Right lobe of liver (tissue), 6 donors: ENCODE measurements around the gene TP53TG3D. TPM values are rescaled to one million over a fixed set of nuclear protein-coding genes. Genes with fewer than 3 reads are reported as not detected.
"Not testable (repeated sequence)": the region's sequence is repeated elsewhere in the genome, so short reads cannot be mapped to it uniquely, and the experiment has no call there.

Experiments
- ATAC-seq, 4 donors: fragments of 200-7000 bp; cut with Tn5 transposase; one replicate each; pipeline ENCODE4 v1.9.1; 2020; ENCODE audit warnings: mild to moderate bottlenecking in 4 of 4, moderate library complexity in 4 of 4
- DNase-seq, 3 donors: peaks; one replicate each; pipeline ENCODE4 v3.0.0-alpha.2; 2020
- H3K27ac ChIP-seq, 3 donors: fragments of 200-600 bp; one replicate each; pipeline ENCODE4 v1.8.0; 2022
- H3K27me3 ChIP-seq, 2 donors: fragments of 200-600 bp; one replicate each; pipeline ENCODE4 v1.8.0; 2022
- H3K36me3 ChIP-seq, 4 donors: fragments of 200-600 bp; sonication (generic) in 1 of 4; one replicate each; pipeline versions ENCODE4 v1.5.1 to v1.8.0; 2017 to 2022; ENCODE audit warnings: control low read depth in 1 of 4
- H3K4me1 ChIP-seq, 4 donors: fragments of 200-600 bp; sonication (generic) in 1 of 4; one replicate each; pipeline versions ENCODE4 v1.5.1 to v1.8.0; 2017 to 2022; ENCODE audit warnings: control low read depth in 1 of 4
- H3K4me3 ChIP-seq, 3 donors: fragments of 200-600 bp; one replicate each; pipeline ENCODE4 v1.8.0; 2022
- H3K9me3 ChIP-seq, 4 donors: fragments of 200-600 bp; sonication (generic) in 1 of 4; one replicate each; pipeline versions ENCODE4 v1.5.1 to v1.8.0; 2017 to 2022; ENCODE audit warnings: control low read depth in 1 of 4
- WGBS: methylation state at CpG from one replicate; pipeline ENCODE4 v1.1.6; 2018; ENCODE audit warnings: low coverage, low lambda C conversion rate; ENCODE audit not compliant: insufficient coverage; ENCODE audit errors: missing lambda C conversion rate; 5-methylcytosine and 5-hydroxymethylcytosine counted together
- intact Hi-C, 2 donors: fragments of 100-400 bp; cut with DNase I; formaldehyde crosslinking; loops; one replicate each; pipeline versions ENCODE4 v1.11.2 to v1.14.1; 2022
- small RNA-seq, 2 experiments: library from RNA; depleted of rRNA; stranded (forward); fragments of <200 nt; gene quantifications; one replicate each; pipeline ENCODE3, GENCODE V24; 2016
- total RNA-seq, 6 experiments: library from RNA; depleted of rRNA in 2 of 6; stranded (reverse); fragments of >200 nt in 2 of 6; fragmentation: NEBNext Ultra II Directional in 3 of 6; extraction: Animal tissue kit (Norgen Biotek cat#: 25700) in 3 of 6; gene quantifications; one replicate each; pipeline versions ENCODE4 v1.1.0 to v1.2.4, GENCODE V29; 2016 to 2023
- donor health status: DM: no; HTN: yes; CAD: no.
- donor health status: DM: no; HTN: no; CAD: no.
- donor health status: DM: no; HTN: no; CAD: no.
- donor health status: DM: no; HTN: yes; CAD: no.
- donor health status: DM: no; HTN: yes; CAD: no.

Gene TP53TG3D
- total RNA-seq, 6 experiments from 2014 or later, result not detected

GRCh38 chr16:32302776-32303175 is 49.7 kb downstream of the TP53TG3D start:
- ATAC-seq, H3K36me3 ChIP-seq, H3K4me3 ChIP-seq, H3K27ac ChIP-seq, intact Hi-C loops, H3K9me3 ChIP-seq, H3K4me1 ChIP-seq, H3K27me3 ChIP-seq, DNase-seq: not testable (repeated sequence)
- no CpG with 5 or more reads among the region's 4 CpGs for WGBS

Small RNA genes lying within 50 kb of the gene (small RNA-seq; reads per million reads assigned to genes)
- gene AC133485.1, result 0 reads per million in 2 experiments
- 0 reads per million in 2 experiments for gene AC140878.1
